H1 (cell line): ENCODE data around the gene HELQ. TPM values are rescaled to one million over a fixed set of nuclear protein-coding genes. Genes with fewer than 3 reads are reported as not detected.

Experiments
- CTCF ChIA-PET: fragments of 300-600 bp; sonication (Branson Sonifier 250); formaldehyde crosslinking; loops from one replicate; lab custom pipeline; 2021; ENCODE audit not compliant: partially characterized antibody; lab: Charles Lee
- POLR2A ChIA-PET: fragments of 300-600 bp; sonication (Branson Sonifier 250); formaldehyde crosslinking; loops from one replicate; lab custom pipeline; 2021; ENCODE audit warnings: inconsistent platforms; ENCODE audit not compliant: partially characterized antibody; lab: Charles Lee
- DNase-seq, 2 experiments: peaks; one replicate each; pipeline versions ENCODE4 v3.0.0 to v3.0.0-alpha.2; 2010 to 2022; ENCODE audit warnings: low spot score in 2 of 2, low read depth in 1 of 2, mixed read lengths in 1 of 2
- FAIRE-seq: peaks from 2 replicates; lab custom pipeline; 2011; peaks lifted over from hg19 to GRCh38; lab: Jason Lieb, UNC
- H2AFZ ChIP-seq: 2 replicates; pipeline ENCODE4 v1.8.1; 2012; ENCODE audit warnings: low read length, inconsistent platforms
- H2AK5ac ChIP-seq: 2 replicates; pipeline ENCODE4 v1.6.1; 2013; ENCODE audit warnings: low read depth, low read length
- H2BK120ac ChIP-seq: replicated peaks from 2 replicates; pipeline ENCODE3; 2013; ENCODE audit warnings: low read depth, low read length, inconsistent platforms
- H2BK12ac ChIP-seq: 2 replicates; pipeline ENCODE4 v1.6.1; 2013; ENCODE audit warnings: low read depth, low read length
- H2BK15ac ChIP-seq: 2 replicates; pipeline ENCODE4 v1.6.1; 2013; ENCODE audit warnings: low read length
- H2BK20ac ChIP-seq: 2 replicates; pipeline ENCODE4 v1.6.1; 2013; ENCODE audit warnings: low read length
- H2BK5ac ChIP-seq: 2 replicates; pipeline ENCODE4 v1.6.1; 2013; ENCODE audit warnings: low read depth, low read length
- H3K14ac ChIP-seq: 2 replicates; pipeline ENCODE4 v1.6.1; 2013; ENCODE audit warnings: inconsistent platforms; ENCODE audit not compliant: insufficient read length
- H3K18ac ChIP-seq: 2 replicates; pipeline ENCODE4 v1.6.1; 2013; ENCODE audit warnings: low read length; ENCODE audit errors: extremely low read depth
- H3K23ac ChIP-seq: 2 replicates; pipeline ENCODE4 v1.6.1; 2013; ENCODE audit warnings: inconsistent platforms; ENCODE audit not compliant: insufficient read length
- H3K23me2 ChIP-seq: 2 replicates; pipeline ENCODE4 v1.6.1; 2013; ENCODE audit warnings: low read depth, low read length
- H3K27ac ChIP-seq: 2 replicates; pipeline ENCODE4 v1.6.1; 2011; ENCODE audit warnings: low read depth, low read length, inconsistent platforms
- H3K27me3 ChIP-seq, 4 experiments: replicated peaks in 1 of 4; 1 replicate in 1 of 4; 2 replicates in 3 of 4; pipeline versions ENCODE4 v1.6.1 to v1.8.1; 2011 to 2013; ENCODE audit warnings: low read length in 3 of 4, mild to moderate bottlenecking in 3 of 4, inconsistent platforms in 2 of 4, mixed read lengths in 2 of 4, moderate library complexity in 1 of 4; ENCODE audit not compliant: control insufficient read depth in 3 of 4, insufficient read depth in 3 of 4; ENCODE audit errors: extremely low read depth in 1 of 4
- H3K36me3 ChIP-seq, 4 experiments: 2 replicates each; pipeline versions ENCODE4 v1.6.1 to v1.8.1; 2011 to 2013; ENCODE audit warnings: mild to moderate bottlenecking in 4 of 4, low read length in 3 of 4, moderate library complexity in 2 of 4, control low read depth in 1 of 4, inconsistent platforms in 1 of 4; ENCODE audit not compliant: insufficient read depth in 4 of 4, control insufficient read depth in 2 of 4
- H3K4ac ChIP-seq: replicated peaks from 2 replicates; pipeline ENCODE3; 2013; ENCODE audit warnings: low read length, low read depth, mixed read lengths, inconsistent platforms; ENCODE audit not compliant: insufficient read length
- H3K4me1 ChIP-seq, 4 experiments: replicated peaks in 1 of 4; 1 replicate in 1 of 4; 2 replicates in 3 of 4; pipeline versions ENCODE4 v1.6.1 to v1.8.1; 2011 to 2013; ENCODE audit warnings: low read length in 3 of 4, inconsistent platforms in 2 of 4, mixed read lengths in 1 of 4; ENCODE audit not compliant: insufficient read depth in 4 of 4, control insufficient read depth in 3 of 4
- H3K4me2 ChIP-seq, 2 experiments: 2 replicates each; pipeline versions ENCODE4 v1.6.1 to v1.8.1; 2011 to 2013; ENCODE audit warnings: low read depth in 2 of 2, low read length in 2 of 2, control low read depth in 1 of 2, inconsistent platforms in 1 of 2, mild to moderate bottlenecking in 1 of 2; ENCODE audit not compliant: insufficient read depth in 1 of 2
- H3K4me3 ChIP-seq, 4 experiments: fragments of 200-600, 300-600 bp in 1 of 4; sonication (generic), shearing (Covaris generic), sonication (Bioruptor Twin) in 1 of 4; 2 replicates each; pipeline versions ENCODE4 v1.5.1 to v1.8.1; 2011 to 2016; ENCODE audit warnings: low read length in 4 of 4, low read depth in 3 of 4, control low read depth in 2 of 4, inconsistent platforms in 2 of 4, mild to moderate bottlenecking in 2 of 4, mixed read lengths in 1 of 4, moderate library complexity in 1 of 4; ENCODE audit not compliant: insufficient read depth in 2 of 4; ENCODE audit errors: extremely low read depth in 1 of 4
- H3K56ac ChIP-seq: replicated peaks from 2 replicates; pipeline ENCODE3; 2013; ENCODE audit warnings: low read depth, mild to moderate bottlenecking, mixed read lengths, low read length, inconsistent platforms; ENCODE audit not compliant: insufficient read length
- H3K79me1 ChIP-seq: 2 replicates; pipeline ENCODE4 v1.6.1; 2013; ENCODE audit warnings: low read depth, low read length, control low read depth
- H3K79me2 ChIP-seq, 2 experiments: 2 replicates each; pipeline versions ENCODE4 v1.6.1 to v1.8.1; 2012 to 2013; ENCODE audit warnings: low read length in 2 of 2, mild to moderate bottlenecking in 2 of 2, inconsistent platforms in 1 of 2; ENCODE audit not compliant: insufficient read depth in 2 of 2, control insufficient read depth in 1 of 2
- H3K9ac ChIP-seq, 4 experiments: replicated peaks in 1 of 4; 1 replicate in 1 of 4; 2 replicates in 3 of 4; pipeline versions ENCODE4 v1.6.1 to v1.8.1; 2011 to 2013; ENCODE audit warnings: low read depth in 3 of 4, low read length in 3 of 4, control low read depth in 2 of 4, mild to moderate bottlenecking in 2 of 4, moderate library complexity in 2 of 4, inconsistent platforms in 1 of 4; ENCODE audit errors: extremely low read depth in 1 of 4
- H3K9me3 ChIP-seq, 2 experiments: 2 replicates each; pipeline versions ENCODE4 v1.6.1 to v1.8.1; 2012 to 2013; ENCODE audit warnings: mild to moderate bottlenecking in 2 of 2, moderate library complexity in 2 of 2, control low read depth in 1 of 2, inconsistent platforms in 1 of 2, low read depth in 1 of 2, low read length in 1 of 2, mixed read lengths in 1 of 2; ENCODE audit not compliant: insufficient read depth in 2 of 2
- H4K20me1 ChIP-seq, 2 experiments: replicated peaks in 1 of 2; 2 replicates each; pipeline versions ENCODE3 to v1.8.1; 2011 to 2013; ENCODE audit warnings: inconsistent platforms in 2 of 2, low read length in 2 of 2, mild to moderate bottlenecking in 1 of 2; ENCODE audit not compliant: insufficient read depth in 2 of 2, control insufficient read depth in 1 of 2
- H4K5ac ChIP-seq: 2 replicates; pipeline ENCODE4 v1.6.1; 2013; ENCODE audit warnings: low read length, low read depth, mixed read lengths, inconsistent platforms; ENCODE audit not compliant: insufficient read length
- H4K8ac ChIP-seq: 2 replicates; pipeline ENCODE4 v1.8.0; 2013; ENCODE audit warnings: mild to moderate bottlenecking, moderate library complexity, low read length, inconsistent platforms; ENCODE audit not compliant: insufficient read depth; ENCODE audit errors: extremely low read depth
- H4K91ac ChIP-seq: replicated peaks from 2 replicates; pipeline ENCODE3; 2013; ENCODE audit warnings: low read length, mixed read lengths, inconsistent platforms; ENCODE audit not compliant: insufficient read length
- ASH2L ChIP-seq: fragments of 200-600, 300-600 bp; sonication (generic); IDR thresholded peaks from one replicate; pipeline ENCODE4 v1.7.1; 2017; ENCODE audit warnings: low read length
- BACH1 ChIP-seq: IDR thresholded peaks from 2 replicates; pipeline ENCODE4 v1.6.1; 2012; ENCODE audit warnings: low read length, improper control_type of control experiment
- CBX8 ChIP-seq: fragments of 300-800, 300-1000 bp; sonication (generic); IDR thresholded peaks from 2 replicates; pipeline ENCODE4 v1.7.1; 2016; ENCODE audit warnings: low read depth, low read length, borderline replicate concordance
- CEBPB ChIP-seq: IDR thresholded peaks from 2 replicates; pipeline ENCODE4 v1.6.1; 2012; ENCODE audit warnings: low read depth, low read length
- HDAC2 ChIP-seq, 2 experiments: fragments of 300-600 bp in 1 of 2; sonication (generic) in 1 of 2; IDR thresholded peaks; 2 replicates each; pipeline ENCODE4 v1.6.1; 2011 to 2012; ENCODE audit warnings: low read depth in 2 of 2, low read length in 2 of 2, mild to moderate bottlenecking in 2 of 2, moderate library complexity in 2 of 2, borderline replicate concordance in 1 of 2, inconsistent platforms in 1 of 2
- KDM1A ChIP-seq: fragments of 200-600, 300-600 bp; sonication (generic); IDR thresholded peaks from 2 replicates; pipeline ENCODE4 v1.7.1; 2016; ENCODE audit warnings: mild to moderate bottlenecking, low read length, borderline replicate concordance
- RNF2 ChIP-seq: fragments of 200-900, 300-1000 bp; sonication (generic); IDR thresholded peaks from 2 replicates; pipeline ENCODE4 v1.7.1; 2016; ENCODE audit warnings: borderline replicate concordance, low read depth, mild to moderate bottlenecking, antibody characterized with exemption, low read length; ENCODE audit not compliant: poor library complexity, severe bottlenecking; ENCODE audit errors: missing control alignments
- SIX5 ChIP-seq: IDR thresholded peaks from 2 replicates; pipeline ENCODE4 v1.6.1; 2011; ENCODE audit warnings: mild to moderate bottlenecking, low read depth, low read length
- SP4 ChIP-seq: IDR thresholded peaks from 2 replicates; pipeline ENCODE4 v1.6.1; 2012; ENCODE audit warnings: low read length, inconsistent platforms
- SUZ12 ChIP-seq: fragments of 200-600 bp; sonication (generic); IDR thresholded peaks from 2 replicates; pipeline ENCODE4 v1.6.1; 2012; ENCODE audit warnings: mild to moderate bottlenecking, inconsistent platforms, low read length, moderate library complexity, mixed read lengths
- TAF1 ChIP-seq: IDR thresholded peaks from 2 replicates; pipeline ENCODE4 v1.6.1; 2011; ENCODE audit warnings: mild to moderate bottlenecking, low read depth, low read length
- USF2 ChIP-seq: IDR thresholded peaks from 2 replicates; pipeline ENCODE4 v1.6.1; 2011; ENCODE audit warnings: low read length, improper control_type of control experiment
- WGBS, 2 experiments: shearing (Covaris generic) in 1 of 2; methylation state at CpG; one replicate each; pipeline versions ENCODE4 v1.1.6 to v1.1.7; 2013 to 2015; ENCODE audit warnings: low lambda C conversion rate in 2 of 2, mixed read lengths in 2 of 2, inconsistent platforms in 1 of 2, low coverage in 1 of 2, missing lambda C conversion rate in 1 of 2; ENCODE audit not compliant: insufficient replicate concordance in 2 of 2, insufficient coverage in 1 of 2, insufficient read length in 1 of 2; ENCODE audit errors: extremely low coverage in 1 of 2, missing lambda C conversion rate in 1 of 2; 5-methylcytosine and 5-hydroxymethylcytosine counted together
- polyA plus RNA-seq, 7 experiments: library from polyadenylated mRNA; depleted of rRNA in 3 of 7; stranded (reverse) in 5 of 7; unstranded in 2 of 7; fragments of >200 nt in 5 of 7; fragments of 200-250 nt in 2 of 7; gene quantifications; 1 replicate in 5 of 7; 2 replicates in 1 of 7; 4 replicates in 1 of 7; pipeline versions ENCODE4 v1.2.1 to v1.2.3, GENCODE V29; 2011 to 2013; ENCODE audit warnings: missing spikeins in 2 of 7, mixed read lengths in 2 of 7
- total RNA-seq: library from RNA; stranded (reverse); fragmentation: NEBNext Ultra II Directional; extraction: Animal tissue kit (Norgen Biotek cat#: 25700); gene quantifications from 2 replicates; pipeline ENCODE4 v1.2.1, GENCODE V29; 2021

The HELQ gene
- total and polyA plus RNA-seq, 2 of the 8 experiments (the other 6 are each of a cell fraction or from before 2014, with no cell fraction given): 4.7 to 9.0 TPM

GRCh38 chr4:83389037-83389720 lies 66.4 kb downstream of the HELQ start:
- Histone ChIP-seq H3K9me3 (no peaks in the 10 kb centered on the region), H2AK5ac (no peak overlapping the region), H2BK15ac (no peak overlapping the region), H3K4ac (no peak overlapping the region), H2BK20ac (no peak overlapping the region), H3K27ac (no peak overlapping the region), H3K79me1 (no peaks in the 10 kb centered on the region), H3K23me2 (no peaks in the 10 kb centered on the region), H4K91ac (no peak overlapping the region), H3K18ac (no peak overlapping the region), H3K14ac (no peak overlapping the region), H3K36me3 (no peaks in the 10 kb centered on the region), H3K56ac (no peak overlapping the region), H2BK5ac (no peak overlapping the region), H3K4me2 (no peak overlapping the region), H3K27me3 (peaks cover 21 to 53% (median 42%) of the 10 kb centered on the region in 4 experiments), H2BK120ac (no peak overlapping the region), H3K79me2 (no peaks in the 10 kb centered on the region), H3K4me3 (no peak overlapping the region), H3K4me1 (peaks cover 5 to 13% (median 9%) of the 10 kb centered on the region in 4 experiments; a peak in 6 of 7 replicates), H2BK12ac (no peak overlapping the region), H3K23ac (no peak overlapping the region), H4K8ac (no peak overlapping the region), H3K9ac (no peak overlapping the region), H4K20me1 (peaks cover 0 to 8% of the 10 kb centered on the region in 2 experiments), H4K5ac (no peak overlapping the region), H2AFZ (no peak overlapping the region)
- ChIA-PET CTCF (interaction anchor here (0.8 to 1.7 kb wide), 9 partner anchors 10 to 109 kb away, joined by 3 to 8 read pairs (median 4); partner anchors contain the start of gene COQ2), POLR2A (interaction anchor here (1.1 kb wide), 1 partner anchor 279 kb away, joined by 3 read pairs; no protein-coding TSS in a partner anchor)
- WGBS, 2 experiments: 84% methylated on average over 8 of the region's 8 CpGs; no CpG with 5 or more reads in 1 of the 2 experiments
- no peak for FAIRE-seq
- DNase-seq: no peak
- no peak for TF ChIP-seq BACH1
- no peak for TF ChIP-seq ASH2L
- no peak for TF ChIP-seq HDAC2 (IDR thresholded peaks at IDR 0.05; ENCODE audit: borderline replicate concordance in 1 of 2, low read depth in 2 of 2, low read length in 2 of 2)
- TF ChIP-seq SIX5: no peak
- no peak for TF ChIP-seq USF2
- TF ChIP-seq SUZ12: no peak
- no peak for TF ChIP-seq KDM1A
- no peak for TF ChIP-seq SP4
- TF ChIP-seq TAF1: no peak
- no peak for TF ChIP-seq CBX8
- no peak for TF ChIP-seq CEBPB
- no peak for TF ChIP-seq RNF2
